Skeletal muscle cell (primary cell): ENCODE measurements around the gene RGS4.

Experiments
- DNase-seq: peaks from one replicate; pipeline ENCODE4 v3.0.0-alpha.2; 2010; ENCODE audit warnings: low read depth
- H3K4me3 ChIP-seq: 2 replicates; pipeline ENCODE4 v1.5.1; 2011; ENCODE audit warnings: low read depth, mild to moderate bottlenecking, control low read depth, low read length, moderate library complexity

The RGS4 gene

DNA sequence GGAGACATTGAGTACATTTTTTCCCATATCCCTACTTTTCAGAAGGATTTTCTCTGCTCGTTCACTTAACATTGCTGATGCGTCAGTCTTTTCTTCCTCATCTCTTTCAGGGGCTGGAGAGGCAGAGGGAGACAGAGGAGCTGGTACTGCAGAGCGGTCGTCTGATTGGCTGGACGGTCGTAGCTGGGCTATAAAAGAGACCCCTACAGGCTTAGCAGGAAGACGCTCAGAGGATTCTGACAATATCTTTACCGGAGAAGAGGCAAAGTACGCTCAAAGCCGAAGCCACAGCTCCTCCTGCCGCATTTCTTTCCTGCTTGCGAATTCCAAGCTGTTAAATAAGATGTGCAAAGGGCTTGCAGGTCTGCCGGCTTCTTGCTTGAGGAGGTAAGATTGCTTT lies at the start of gene RGS4:
Gene RGS4, plus strand, starts transcription at position 220 of the 400 bp plus-strand sequence. Its CDS starts 124 bp downstream, at position 344.
- DNase-seq: peak; percentile 86
- peak within 1 kb of the TSS; percentile 44 for H3K4me3 ChIP-seq

DNA sequence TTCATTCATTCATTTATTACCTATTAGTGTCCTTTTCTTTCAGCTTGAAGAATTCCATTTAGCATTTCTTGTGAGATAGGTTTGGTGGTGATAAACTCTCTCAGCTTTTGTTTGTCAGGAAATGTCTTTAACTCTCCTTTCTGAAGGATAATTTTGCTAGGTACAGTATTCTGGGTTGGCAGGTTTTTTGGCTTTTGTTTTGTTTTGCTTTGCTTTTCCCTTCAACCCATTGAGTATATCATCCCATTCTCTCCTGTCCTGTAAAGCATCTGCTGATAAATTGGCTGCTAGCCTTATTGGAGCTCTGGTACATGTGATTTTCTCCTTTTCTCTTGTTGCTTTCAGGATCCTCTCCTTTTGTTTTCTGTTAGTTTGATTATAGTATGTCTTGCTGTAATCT lies 47.0 kb upstream of the RGS4 start:
- H3K4me3 ChIP-seq: no peak overlapping the region
- no peak for DNase-seq

DNA sequence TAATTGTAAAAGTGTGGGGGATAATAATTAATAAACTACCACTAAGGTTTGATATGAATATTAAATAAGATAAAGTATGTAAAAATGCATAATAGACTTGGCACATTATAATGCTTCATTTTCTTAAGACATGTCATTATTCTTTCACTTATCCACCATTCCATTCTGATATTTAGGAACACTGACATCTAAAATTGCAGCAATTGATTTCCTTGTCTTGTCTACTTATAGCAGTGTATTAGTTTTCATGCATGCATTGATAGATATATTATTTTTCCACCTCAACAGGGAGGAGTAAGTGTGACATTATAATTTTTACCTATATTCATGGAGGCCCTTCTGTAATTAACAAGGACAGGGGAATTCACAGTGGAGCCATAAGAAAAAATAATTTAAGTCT lies 41.6 kb upstream of the RGS4 start:
- no peak overlapping the region for H3K4me3 ChIP-seq
- no peak for DNase-seq

DNA sequence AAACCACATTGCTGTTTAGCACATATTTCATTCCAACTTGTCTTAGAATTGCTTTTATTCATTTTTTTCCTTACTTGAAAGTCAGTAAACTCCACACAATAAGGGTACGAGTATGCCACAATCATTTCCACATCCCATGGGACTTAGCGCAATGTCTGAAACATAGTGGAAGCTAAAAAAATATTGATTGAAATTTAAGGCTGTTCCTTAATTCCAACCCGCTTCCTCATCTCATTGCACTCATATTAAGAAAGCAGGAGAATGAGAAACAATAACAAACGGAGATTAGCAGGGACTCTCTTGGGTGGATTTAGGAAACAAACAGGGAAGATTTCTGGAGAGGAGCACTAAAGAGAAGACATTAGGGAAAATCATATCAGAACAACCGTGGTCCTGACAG lies 39.3 kb upstream of the RGS4 start:
- no peak for DNase-seq
- H3K4me3 ChIP-seq: no peak overlapping the region

DNA sequence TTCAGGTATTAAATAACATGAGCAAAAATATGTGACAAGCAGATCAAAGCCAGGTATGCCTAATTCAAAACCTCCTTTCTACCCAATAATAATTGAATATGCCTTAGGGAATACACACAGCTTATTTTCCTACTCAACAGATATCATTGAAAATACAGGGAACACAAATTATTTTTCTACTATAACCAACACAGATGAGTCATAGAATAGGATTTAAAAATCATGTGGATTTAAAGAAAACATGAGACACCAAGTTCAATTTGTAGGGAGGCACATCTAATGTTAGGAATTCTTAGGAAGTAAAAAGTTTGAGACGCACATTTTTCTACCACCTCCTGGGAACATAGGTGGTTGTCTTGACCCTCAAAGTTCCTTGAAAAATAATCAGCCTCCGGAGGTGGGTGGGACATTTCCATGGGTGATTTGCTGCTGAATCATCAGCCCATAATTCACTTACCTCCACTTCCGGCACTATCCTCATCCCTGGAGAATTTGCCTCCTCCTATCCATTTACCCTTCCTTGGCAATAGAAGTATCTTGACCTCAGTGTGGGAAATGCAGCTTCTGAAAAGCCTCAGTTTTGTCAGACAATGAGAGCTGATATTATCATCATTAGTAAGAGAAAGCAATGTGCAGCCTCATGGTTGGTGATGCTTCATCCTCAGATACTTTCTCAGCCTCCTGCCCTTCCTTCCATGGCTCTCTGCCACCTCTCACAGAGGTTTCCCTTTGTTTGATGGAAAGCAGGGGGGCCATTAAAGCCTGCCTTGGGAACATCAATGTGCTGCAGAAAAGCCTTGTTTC lies 33.5 kb upstream of the RGS4 start:
- DNase-seq: peak; percentile 79
- H3K4me3 ChIP-seq: no peak overlapping the region

DNA sequence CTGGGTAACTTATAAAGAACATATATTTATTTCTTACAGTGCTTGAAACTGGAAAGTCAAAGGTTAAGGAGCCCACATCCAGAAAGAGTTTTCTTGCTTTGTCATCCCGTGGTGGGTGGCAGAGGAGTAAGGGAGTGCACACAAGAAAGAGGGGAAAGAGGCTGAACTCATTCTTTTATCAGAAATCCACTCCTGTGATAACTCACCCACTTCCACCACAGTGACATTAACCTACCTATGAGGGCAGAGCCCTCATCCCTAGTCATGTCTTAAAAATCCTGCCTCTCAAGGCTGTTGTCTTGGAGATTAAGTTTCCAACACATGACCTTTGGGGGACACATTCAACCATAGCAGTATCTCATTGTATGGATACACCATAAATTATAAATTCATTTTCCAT lies 32.5 kb upstream of the RGS4 start:
- H3K4me3 ChIP-seq: no peak overlapping the region
- no peak for DNase-seq

DNA sequence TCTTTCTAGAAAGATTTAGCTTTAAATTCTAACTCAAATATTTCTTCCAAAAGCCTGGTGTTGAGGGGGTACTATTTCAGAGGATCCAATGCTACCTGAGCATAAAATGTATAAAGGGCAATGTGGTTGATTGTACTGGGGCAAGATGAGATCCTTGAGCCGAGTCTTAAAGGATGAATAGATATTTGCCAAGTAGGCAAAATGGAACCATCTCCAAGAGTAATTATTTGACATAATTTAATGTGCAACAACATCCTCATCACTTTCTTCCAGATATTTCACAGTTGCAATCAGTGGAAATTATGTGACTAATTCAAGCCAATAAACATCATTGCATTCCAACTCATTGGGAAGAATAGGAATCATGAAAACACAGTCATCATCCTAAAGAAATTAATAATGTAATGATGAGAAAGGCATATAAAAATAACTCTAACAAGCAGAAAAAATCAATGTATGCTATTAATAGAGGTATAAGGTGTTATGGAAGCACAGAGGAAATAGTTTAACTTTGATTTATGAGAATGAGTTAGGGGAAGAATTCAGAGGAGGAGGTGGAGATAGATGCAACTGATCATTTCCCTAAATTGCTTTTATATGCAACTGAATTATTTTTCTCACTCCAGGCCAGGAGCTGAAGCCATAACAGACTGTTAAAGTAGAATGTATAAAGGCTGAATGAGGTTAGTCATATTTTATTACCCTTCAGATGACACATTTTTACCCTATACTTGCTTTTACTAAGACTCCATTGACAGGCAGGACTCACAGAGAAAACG lies 30.0 kb upstream of the RGS4 start:
- no peak overlapping the region for H3K4me3 ChIP-seq
- DNase-seq: no peak

DNA sequence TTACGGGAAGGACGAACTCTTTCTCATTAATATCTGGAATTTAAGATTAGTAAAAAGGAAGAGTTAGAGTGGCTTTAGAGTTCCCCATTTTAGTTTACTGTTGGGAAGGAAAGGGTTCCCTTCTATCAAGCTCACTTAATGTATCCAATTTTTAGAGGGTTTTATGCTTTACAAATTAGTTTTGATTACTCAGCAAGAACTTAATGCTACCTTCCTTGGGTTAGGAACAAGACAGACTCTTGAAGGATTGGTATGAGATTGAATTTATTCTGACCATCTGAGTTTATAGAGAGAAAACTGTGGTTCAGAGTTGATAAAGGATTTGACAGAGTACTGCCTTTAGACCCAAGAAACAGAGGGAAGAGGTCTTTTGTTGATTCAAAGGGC lies 29.5 kb upstream of the RGS4 start:
- no peak for DNase-seq
- no peak overlapping the region for H3K4me3 ChIP-seq

DNA sequence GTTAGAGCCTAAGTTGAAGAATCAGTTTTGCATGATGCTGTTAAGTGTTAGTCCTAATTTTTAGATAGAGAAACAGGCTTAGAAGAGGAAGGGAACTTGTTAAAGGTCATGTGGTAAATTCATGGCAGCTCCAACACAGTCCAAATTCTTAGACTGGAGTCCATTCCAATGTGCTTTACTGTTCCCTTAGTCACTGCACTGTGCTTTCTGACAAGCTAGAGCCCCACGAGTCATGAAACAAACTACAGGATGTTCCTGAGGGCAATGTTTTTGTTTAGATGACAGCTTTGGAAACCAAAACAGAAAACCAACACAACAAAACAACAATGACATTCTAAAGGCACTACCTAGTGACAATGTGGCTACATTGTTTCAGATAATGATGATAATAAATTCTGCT lies 23.1 kb upstream of the RGS4 start:
- no peak overlapping the region for H3K4me3 ChIP-seq
- no peak for DNase-seq

DNA sequence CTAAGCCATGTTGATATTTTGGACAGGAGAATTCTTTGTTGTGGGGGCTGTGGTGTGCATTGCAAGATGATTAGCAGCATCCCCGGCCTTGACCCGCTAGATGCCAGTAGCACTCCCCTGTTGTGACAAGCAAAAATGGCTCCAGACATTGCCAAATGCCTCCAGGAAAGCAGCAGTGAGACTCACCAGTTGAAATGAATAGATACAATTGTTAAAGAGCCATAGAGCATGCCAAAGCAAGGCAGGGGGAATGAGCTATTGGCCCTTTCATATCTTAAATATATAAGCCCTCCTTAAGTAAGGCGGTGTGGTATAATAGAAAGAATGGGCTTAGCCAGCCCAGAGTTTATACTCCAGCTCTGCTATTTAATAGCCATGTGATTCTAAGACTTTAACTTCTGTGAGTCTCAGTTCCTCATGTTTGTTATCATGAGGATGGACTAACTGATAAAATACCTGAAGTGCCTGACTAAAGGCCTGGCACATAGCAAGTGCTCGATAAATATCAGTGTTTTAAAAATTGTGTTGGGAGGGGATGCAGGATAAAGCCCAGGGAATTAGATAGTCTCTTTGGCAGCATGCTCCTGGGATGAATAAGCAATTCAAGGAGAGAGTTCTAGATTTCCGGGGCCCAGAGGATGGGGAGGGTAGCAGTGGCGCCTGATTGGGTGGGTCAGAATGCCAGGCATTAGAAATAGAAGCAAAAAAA lies 21.1 kb upstream of the RGS4 start:
- DNase-seq: no peak
- H3K4me3 ChIP-seq: no peak overlapping the region

DNA sequence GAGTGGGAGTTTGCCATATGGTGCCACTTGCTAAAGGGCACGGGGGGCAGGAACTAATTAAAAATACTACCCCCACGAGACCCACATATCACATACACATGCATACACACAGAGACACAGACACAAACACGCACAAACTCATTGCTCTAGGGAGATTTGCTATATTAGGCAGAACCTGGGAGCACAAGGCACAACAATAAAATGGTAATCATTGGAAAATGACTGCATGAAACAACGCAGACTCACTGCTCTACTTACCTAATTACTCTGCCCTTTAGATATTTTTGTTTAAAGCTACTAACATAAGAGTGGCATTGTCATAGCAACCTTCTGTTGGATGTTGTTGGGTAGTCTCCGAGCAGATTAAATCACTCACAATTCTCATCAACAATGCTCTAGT lies 20.3 kb upstream of the RGS4 start:
- DNase-seq: no peak
- H3K4me3 ChIP-seq: no peak overlapping the region

DNA sequence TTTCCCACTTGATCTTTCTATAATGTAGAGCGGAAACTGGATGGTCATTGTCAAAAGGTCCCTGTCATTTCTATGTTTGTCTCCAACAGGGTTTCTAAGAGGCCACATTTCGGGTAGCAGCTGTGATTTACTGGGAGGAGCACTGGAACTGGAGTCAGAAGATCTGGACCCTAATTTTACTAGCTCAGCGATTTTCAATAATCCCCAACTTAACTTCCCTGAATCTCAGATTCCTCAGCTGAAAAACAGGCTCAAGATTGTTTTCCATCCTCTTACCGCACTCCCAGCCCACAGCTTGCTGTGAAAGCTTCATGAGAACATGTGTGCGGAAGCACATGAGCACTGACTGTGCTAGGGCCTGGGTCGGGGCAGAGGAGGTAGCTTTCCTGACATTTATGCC lies 19.9 kb upstream of the RGS4 start:
- no peak overlapping the region for H3K4me3 ChIP-seq
- DNase-seq: no peak

DNA sequence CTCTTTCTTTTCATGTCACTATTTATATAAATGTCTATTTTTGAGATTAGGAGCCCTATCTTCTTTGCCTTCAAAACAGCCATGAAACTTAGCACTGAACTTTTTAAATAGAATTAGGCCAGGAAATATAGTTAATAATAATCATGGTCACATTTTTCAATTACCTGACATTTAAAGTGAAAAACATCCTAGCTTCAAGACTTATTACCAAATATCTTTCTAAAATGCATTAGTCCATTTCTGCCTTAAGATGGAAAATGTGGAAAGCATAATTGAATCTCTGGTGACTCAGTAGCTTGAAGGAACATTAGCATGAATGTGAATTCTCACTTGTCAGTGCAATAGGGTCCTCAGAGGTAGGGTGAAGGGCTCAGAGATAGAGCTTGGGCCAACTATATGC lies 18.7 kb upstream of the RGS4 start:
- H3K4me3 ChIP-seq: no peak overlapping the region
- DNase-seq: no peak

DNA sequence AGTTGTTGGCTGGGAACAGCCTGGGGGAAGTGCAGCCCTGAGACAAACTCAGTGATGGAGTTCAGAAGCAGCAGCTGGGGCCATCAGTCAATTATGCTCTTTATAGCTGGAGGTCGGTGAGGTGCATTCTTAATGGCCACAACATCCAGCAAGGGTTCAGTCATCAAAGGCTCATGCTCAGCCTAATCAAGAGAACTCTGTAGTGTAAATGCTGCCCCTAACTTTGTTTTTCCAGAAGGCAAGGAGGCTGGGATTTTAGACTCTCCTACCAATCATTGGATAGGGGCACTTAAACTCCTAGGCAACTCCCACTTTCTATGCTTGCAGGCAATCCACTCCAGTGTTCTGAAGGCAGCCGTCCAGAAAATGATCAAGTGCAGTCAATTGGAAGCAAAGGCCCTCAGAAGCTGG lies 15.0 kb upstream of the RGS4 start:
- H3K4me3 ChIP-seq: no peak overlapping the region
- DNase-seq: no peak

DNA sequence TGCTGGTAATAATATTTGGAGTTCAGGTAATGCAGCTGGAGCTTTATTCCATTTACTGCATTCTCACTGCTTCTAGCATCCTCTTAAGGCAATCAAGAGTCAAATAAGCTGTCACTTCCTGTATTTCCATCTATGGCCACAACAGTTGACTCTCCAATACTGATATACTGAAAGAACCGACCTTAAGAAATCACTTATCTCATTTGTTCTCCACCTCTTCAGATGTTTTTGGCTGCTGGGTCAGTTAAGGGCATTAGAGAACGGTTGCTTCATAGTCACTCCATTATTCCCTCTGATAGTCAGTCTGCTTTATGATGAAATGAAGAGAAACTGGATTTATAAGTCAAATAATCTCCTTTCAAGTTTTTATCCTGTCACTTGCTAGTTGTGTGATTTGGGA lies 14.2 kb upstream of the RGS4 start:
- DNase-seq: no peak
- no peak overlapping the region for H3K4me3 ChIP-seq

DNA sequence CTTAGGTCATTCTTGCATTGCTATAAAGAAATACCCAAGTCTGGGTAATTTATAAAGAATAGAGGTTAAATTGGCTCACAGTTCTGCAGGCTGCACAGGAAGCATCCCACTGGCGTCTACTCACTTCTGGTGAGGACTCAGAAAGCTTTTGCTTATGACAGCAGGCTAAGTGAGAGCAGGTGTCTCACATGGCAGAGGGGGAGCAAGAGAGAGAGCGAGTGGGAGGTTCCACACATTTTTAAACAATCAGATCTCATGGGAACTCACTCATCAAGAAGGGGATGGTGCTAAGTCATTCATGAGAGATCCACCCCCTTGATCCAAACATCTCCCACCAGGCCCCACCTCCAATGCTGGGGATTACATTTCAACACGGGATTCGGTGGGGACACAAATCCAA lies 13.6 kb upstream of the RGS4 start:
- no peak for DNase-seq
- no peak overlapping the region for H3K4me3 ChIP-seq

DNA sequence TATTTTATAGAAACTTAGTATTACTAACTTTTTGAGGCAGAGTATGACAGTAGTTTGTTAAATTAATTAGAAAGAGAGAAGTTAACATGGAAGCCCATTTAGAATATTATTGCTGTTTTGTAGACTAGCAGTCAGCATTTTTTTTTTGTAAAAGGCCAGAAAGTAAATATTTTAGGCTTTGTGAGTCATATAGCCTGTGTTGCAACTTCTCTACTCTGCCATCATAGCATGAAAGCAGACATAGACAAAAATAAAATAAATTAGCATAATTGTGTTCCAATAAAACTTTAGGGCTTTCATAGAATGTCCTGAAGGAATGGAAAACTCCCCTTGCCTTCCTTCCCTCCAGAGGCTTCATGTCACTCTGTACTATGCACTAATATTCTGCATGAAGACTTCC lies 12.3 kb upstream of the RGS4 start:
- H3K4me3 ChIP-seq: no peak overlapping the region
- no peak for DNase-seq

DNA sequence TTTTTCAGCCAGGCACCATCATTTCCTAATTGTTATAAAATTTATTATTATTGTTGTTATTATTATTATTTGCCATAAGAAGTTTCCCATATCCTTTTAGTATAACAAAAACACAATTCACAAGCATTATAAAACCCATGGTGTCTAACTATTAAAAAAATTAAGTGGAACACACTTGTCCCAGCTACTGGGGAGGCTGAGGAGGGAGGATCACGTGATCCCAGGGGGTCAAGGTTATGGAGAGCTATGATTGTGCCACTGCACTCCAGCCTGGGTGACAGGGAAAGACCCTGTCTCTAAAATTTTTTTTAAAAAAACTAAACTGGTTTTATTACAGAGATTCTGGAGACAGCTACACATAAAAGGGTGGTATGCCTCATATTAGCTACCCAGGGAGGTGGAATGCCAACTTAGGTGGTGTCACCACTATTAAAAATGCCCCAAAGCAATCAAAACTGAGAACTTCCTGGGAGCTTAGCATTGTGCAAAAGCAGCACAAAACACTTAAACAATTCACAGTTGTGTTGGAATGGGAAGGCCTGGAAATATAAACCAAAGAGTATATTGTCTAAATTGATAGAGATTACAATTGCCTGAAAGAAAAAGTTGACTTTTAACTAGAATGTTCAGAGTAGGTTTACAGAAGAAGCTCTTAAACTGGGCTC lies 8.7 kb upstream of the RGS4 start:
- DNase-seq: no peak
- no peak overlapping the region for H3K4me3 ChIP-seq

DNA sequence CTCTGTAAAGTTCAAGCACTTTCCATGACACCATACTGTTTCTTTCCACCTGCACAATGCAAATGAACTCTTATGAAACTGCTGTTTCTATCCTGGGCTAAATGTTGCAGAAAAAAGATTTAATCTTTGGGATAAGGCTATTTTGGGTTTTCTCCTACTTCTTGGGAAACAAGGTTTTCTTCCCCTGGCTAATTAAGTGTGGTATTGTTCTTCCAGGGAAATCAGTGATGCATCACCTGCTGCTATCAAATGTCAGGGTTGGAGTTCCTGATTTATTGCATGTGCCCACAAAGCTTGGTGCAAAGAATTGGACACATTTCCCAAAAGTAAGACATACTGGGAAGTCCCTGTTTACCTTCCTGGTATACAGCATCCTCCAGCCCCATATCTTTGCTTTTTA lies 6.0 kb upstream of the RGS4 start:
- DNase-seq: no peak

DNA sequence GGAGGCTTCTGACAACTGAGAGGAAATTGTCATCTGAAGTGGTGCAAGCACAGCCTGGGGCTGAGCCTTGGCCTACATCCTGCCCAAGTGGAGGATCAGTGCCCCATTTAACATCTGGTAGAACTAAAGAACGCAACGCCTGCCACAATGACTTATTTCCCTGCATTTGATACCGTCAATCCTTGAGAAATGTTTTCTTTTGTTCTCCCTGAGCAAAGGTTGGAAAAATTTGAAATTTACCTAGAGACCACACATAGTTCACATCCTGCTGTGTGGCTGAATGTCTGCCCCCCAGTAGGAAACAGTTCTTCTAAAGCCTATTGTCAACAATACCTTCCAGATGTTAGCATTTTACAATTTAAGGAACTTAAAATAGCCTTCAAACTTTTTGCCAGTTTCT lies 5.6 kb upstream of the RGS4 start:
- no peak for DNase-seq
- no peak overlapping the region for H3K4me3 ChIP-seq

More for the DNA sequence above, 6.0 kb upstream of the RGS4 start:
- H3K4me3 ChIP-seq: no peak overlapping the region
